Naive thymus-derived CD8-positive, alpha-beta T cell (primary cell): ENCODE data around the gene PDAP1. TPM values are rescaled to one million over a fixed set of nuclear protein-coding genes. Genes with fewer than 3 reads are reported as not detected.
A peak's percentile ranks its signal among the peaks of the same experiment; 100 is the strongest.
"Not testable (repeated sequence)": the region's sequence is repeated elsewhere in the genome, so short reads cannot be mapped to it uniquely, and the experiment has no call there.

Experiments
- ATAC-seq, 2 donors: fragments of 150-1000 bp; cut with Tn5 transposase in 1 of 2; sonication (Bioruptor Pico), chemical (Tn5 transposase) in 1 of 2; 1 replicate in 1 of 2; 2 replicates in 1 of 2; pipeline ENCODE4 v1.10.0; 2021; ENCODE audit warnings: mild to moderate bottlenecking in 2 of 2, moderate library complexity in 2 of 2
- POLR2A ChIA-PET: fragments of 350-600 bp; sonication (Branson Sonifier 250); formaldehyde crosslinking; loops from one replicate; lab custom pipeline; 2021; ENCODE audit warnings: antibody characterized with exemption; lab: Charles Lee
- DNase-seq, 10 donors: peaks; one replicate each; pipeline versions ENCODE4 v3.0.0 to v3.0.0-alpha.2; 2020 to 2022
- H3K27ac Mint-ChIP-seq, 10 donors: one replicate each; pipeline ENCODE4 v1.8.0; 2020 to 2022; ENCODE audit warnings: mild to moderate bottlenecking in 10 of 10, mixed read lengths in 10 of 10, moderate library complexity in 4 of 10, inconsistent platforms in 1 of 10
- H3K27me3 Mint-ChIP-seq, 5 donors: one replicate each; pipeline ENCODE4 v1.8.0; 2021 to 2022; ENCODE audit warnings: mixed read lengths in 5 of 5
- H3K36me3 Mint-ChIP-seq, 3 donors: one replicate each; pipeline ENCODE4 v1.8.0; 2020 to 2022; ENCODE audit warnings: mixed read lengths in 3 of 3, mild to moderate bottlenecking in 2 of 3, inconsistent platforms in 1 of 3
- H3K4me1 Mint-ChIP-seq, 4 donors: one replicate each; pipeline ENCODE4 v1.8.0; 2021 to 2022; ENCODE audit warnings: mixed read lengths in 4 of 4
- H3K4me3 Mint-ChIP-seq, 10 donors: one replicate each; pipeline ENCODE4 v1.8.0; 2020 to 2022; ENCODE audit warnings: mild to moderate bottlenecking in 10 of 10, mixed read lengths in 10 of 10, moderate library complexity in 6 of 10, inconsistent platforms in 1 of 10
- H3K9me3 Mint-ChIP-seq, 9 donors: one replicate each; pipeline ENCODE4 v1.8.0; 2020 to 2022; ENCODE audit warnings: mixed read lengths in 9 of 9, mild to moderate bottlenecking in 3 of 9, inconsistent platforms in 1 of 9, moderate library complexity in 1 of 9
- polyA plus RNA-seq, 3 donors: library from polyadenylated mRNA; unstranded; fragments of 300-500 nt; fragmentation: Illumina TruSeq; gene quantifications; one replicate each; pipeline ENCODE4 v1.2.3, GENCODE V29; 2021
- total RNA-seq, 8 experiments: library from RNA in 2 of 8; stranded (reverse) in 2 of 8; gene quantifications; one replicate each; pipeline ENCODE4 v1.2.3 and lab custom pipeline; 2021 to 2026

PDAP1 gene
- total and polyA plus RNA-seq, 5 experiments from 2014 or later, result 24.0 to 75.1 (median 35.6) TPM

- no peak for ATAC-seq
- Mint-ChIP-seq H3K36me3 (peaks cover 0 to 93% (median 10%) of the 10 kb centered on the region in 3 donors), H3K27ac (peak overlapping the region in 2 of 10 donors; percentile 37 to 81), H3K9me3 (no peaks in the 10 kb centered on the region), H3K4me3 (no peak overlapping the region), H3K4me1 (peaks cover 0 to 3% (median under 1%) of the 10 kb centered on the region in 4 donors), H3K27me3 (no peaks in the 10 kb centered on the region)
- DNase-seq, result no peak
- POLR2A ChIA-PET, result no interaction called here
Observed at GRCh38 chr7:99359465-99360154, 48.8 kb downstream of the PDAP1 start.

GRCh38 chr7:99358521-99358920 lies 49.9 kb downstream of the PDAP1 start:
- H3K27me3 Mint-ChIP-seq, H3K27ac Mint-ChIP-seq, H3K4me1 Mint-ChIP-seq, H3K4me3 Mint-ChIP-seq, ATAC-seq, DNase-seq, H3K9me3 Mint-ChIP-seq: not testable (repeated sequence)
- H3K36me3 Mint-ChIP-seq, result peaks cover 0 to 93% (median 12%) of the 10 kb centered on the region in 3 donors
- POLR2A ChIA-PET, result interaction anchor here (0.7 kb wide), 1 partner anchor 125 kb away, joined by 3 read pairs; no protein-coding TSS in a partner anchor

GRCh38 chr7:99357701-99358490 lies 50.5 kb downstream of the PDAP1 start:
- Mint-ChIP-seq H3K27me3 (no peaks in the 10 kb centered on the region), H3K36me3 (peaks cover 0 to 90% (median 12%) of the 10 kb centered on the region in 3 donors), H3K4me1 (peaks cover 0 to 3% (median 0%) of the 10 kb centered on the region in 4 donors), H3K4me3 (no peak overlapping the region), H3K27ac (peak overlapping the region in 5 of 10 donors; percentile 14 to 87 (median 49)), H3K9me3 (no peaks in the 10 kb centered on the region)
- POLR2A ChIA-PET, result no interaction called here
- no peak for ATAC-seq
- no peak for DNase-seq

GRCh38 chr7:99355098-99355497 lies 53.3 kb downstream of the PDAP1 start:
- Mint-ChIP-seq H3K27ac (peak overlapping the region in 1 of 10 donors; percentile 38), H3K4me1 (peaks cover 0 to 3% (median 0%) of the 10 kb centered on the region in 4 donors), H3K9me3 (no peaks in the 10 kb centered on the region), H3K4me3 (no peak overlapping the region), H3K36me3 (peaks cover 0 to 88% (median 15%) of the 10 kb centered on the region in 3 donors), H3K27me3 (no peaks in the 10 kb centered on the region)
- POLR2A ChIA-PET, result no interaction called here
- DNase-seq (no peak), ATAC-seq (no peak)

GRCh38 chr7:99352247-99352646 lies 56.1 kb downstream of the PDAP1 start:
- ATAC-seq, result no peak
- Mint-ChIP-seq H3K4me3 (no peak overlapping the region), H3K9me3 (no peaks in the 10 kb centered on the region), H3K36me3 (peaks cover 0 to 85% (median 11%) of the 10 kb centered on the region in 3 donors), H3K4me1 (no peaks in the 10 kb centered on the region), H3K27me3 (no peaks in the 10 kb centered on the region), H3K27ac (peak overlapping the region in 2 of 10 donors; percentile 14 to 63)
- DNase-seq, result no peak
- POLR2A ChIA-PET, result interaction anchor here (0.5 to 0.9 kb wide), 2 partner anchors 42 to 138 kb away, joined by 4 read pairs; no protein-coding TSS in a partner anchor

- ATAC-seq, POLR2A ChIA-PET, H3K4me3 Mint-ChIP-seq, H3K27me3 Mint-ChIP-seq, H3K4me1 Mint-ChIP-seq, H3K9me3 Mint-ChIP-seq, DNase-seq: not testable (repeated sequence)
- Mint-ChIP-seq H3K27ac (peak overlapping the region in 7 of 10 donors; percentile 5 to 81 (median 40)), H3K36me3 (peaks cover 0 to 86% (median 13%) of the 10 kb centered on the region in 3 donors)
Observed at GRCh38 chr7:99350641-99351040, 57.8 kb downstream of the PDAP1 start.

Other genes with a start within 250 kb of the PDAP1 start
- 1 to 10 TPM; 1.5 to 1.7 TPM for gene KPNA7, start 200.5 kb downstream of the PDAP1 start, total RNA-seq
- gene KPNA7, start 200.5 kb downstream of the PDAP1 start, polyA plus RNA-seq, result not detected
- gene MYH16, start 135.8 kb downstream of the PDAP1 start, total RNA-seq, result not detected
- gene MYH16, start 135.8 kb downstream of the PDAP1 start, polyA plus RNA-seq, result not detected
- gene ARPC1A, start 82.7 kb downstream of the PDAP1 start, total RNA-seq, result 10 to 100 TPM; 45.5 to 47.2 TPM
- gene ARPC1A, start 82.7 kb downstream of the PDAP1 start, polyA plus RNA-seq, result 10 to 100 TPM; 42.7 to 74.8 (median 63.6) TPM
- 100 to 1,000 TPM; 165 to 170 TPM for gene ARPC1B, start 33.9 kb downstream of the PDAP1 start, total RNA-seq
- 100 to 1,000 TPM; 597 to 712 (median 662) TPM for gene ARPC1B, start 33.9 kb downstream of the PDAP1 start, polyA plus RNA-seq
- gene BUD31, start 372 bp upstream of the PDAP1 start, total RNA-seq, result 10 to 100 TPM; 61.7 to 74.6 TPM
- gene BUD31, start 372 bp upstream of the PDAP1 start, polyA plus RNA-seq, result 100 to 1,000 TPM; 151 to 216 (median 170) TPM
- 10 to 100 TPM; 11.5 to 13.8 TPM for gene PTCD1, start 30.2 kb upstream of the PDAP1 start, total RNA-seq
- 1 to 10 TPM; 2.0 to 3.9 (median 3.2) TPM for gene PTCD1, start 30.2 kb upstream of the PDAP1 start, polyA plus RNA-seq
- 10 to 100 TPM; 48.6 to 55.2 TPM for gene CPSF4, start 30.3 kb upstream of the PDAP1 start, total RNA-seq
- gene CPSF4, start 30.3 kb upstream of the PDAP1 start, polyA plus RNA-seq, result 10 to 100 TPM; 22.9 to 31.3 (median 28.1) TPM
- gene ATP5MF, start 57.6 kb upstream of the PDAP1 start, total RNA-seq, result 100 to 1,000 TPM; 150 to 165 TPM
- 100 to 1,000 TPM; 421 to 484 (median 453) TPM for gene ATP5MF, start 57.6 kb upstream of the PDAP1 start, polyA plus RNA-seq
- 10 to 100 TPM; 22.8 to 31.8 TPM for gene ZNF789, start 64.3 kb upstream of the PDAP1 start, total RNA-seq
- gene ZNF789, start 64.3 kb upstream of the PDAP1 start, polyA plus RNA-seq, result 1 to 10 TPM; 7.3 to 8.2 (median 8.0) TPM
- 100 to 1,000 TPM; 107 to 120 TPM for gene ZNF394, start 91.7 kb upstream of the PDAP1 start, total RNA-seq
- 10 to 100 TPM; 58.5 to 67.1 (median 60.8) TPM for gene ZNF394, start 91.7 kb upstream of the PDAP1 start, polyA plus RNA-seq
- 1 to 10 TPM; 8.9 to 9.9 TPM for gene ZKSCAN5, start 96.1 kb upstream of the PDAP1 start, total RNA-seq
- gene ZKSCAN5, start 96.1 kb upstream of the PDAP1 start, polyA plus RNA-seq, result 1 to 10 TPM; 3.0 to 5.7 (median 3.9) TPM
- 10 to 100 TPM in 1 of 2 experiments, 1 to 10 TPM in 1; 8.6 to 11.3 TPM for gene FAM200A, start 143.5 kb upstream of the PDAP1 start, total RNA-seq
- 1 to 10 TPM; 3.2 to 6.3 (median 5.4) TPM for gene FAM200A, start 143.5 kb upstream of the PDAP1 start, polyA plus RNA-seq
- 100 to 1,000 TPM; 179 to 181 TPM for gene ZNF655, start 150.0 kb upstream of the PDAP1 start, total RNA-seq
- gene ZNF655, start 150.0 kb upstream of the PDAP1 start, polyA plus RNA-seq, result 10 to 100 TPM; 70.3 to 86.3 (median 74.3) TPM
- gene TMEM225B, start 189.7 kb upstream of the PDAP1 start, total RNA-seq, result 1 to 10 TPM; 2.3 to 2.5 TPM
- 1 to 10 TPM; 2.7 to 3.4 (median 2.8) TPM for gene TMEM225B, start 189.7 kb upstream of the PDAP1 start, polyA plus RNA-seq
- gene ZSCAN25, start 208.3 kb upstream of the PDAP1 start, total RNA-seq, result 10 to 100 TPM; 57.1 to 57.8 TPM
- gene ZSCAN25, start 208.3 kb upstream of the PDAP1 start, polyA plus RNA-seq, result 10 to 100 TPM in 2 of 3 donors, 1 to 10 TPM in 1; 9.2 to 19.0 (median 16.2) TPM